PC-3 (cell line): Measurements from ENCODE around the gene HSFX2.
"Not testable (repeated sequence)": the region's sequence is repeated elsewhere in the genome, so short reads cannot be mapped to it uniquely, and the experiment has no call there.

Experiments
- EZH2 ChIP-seq: fragments of 300-600 bp; sonication (generic); IDR thresholded peaks from one replicate; pipeline ENCODE4 v1.6.1; 2017; ENCODE audit warnings: antibody characterized with exemption, mild to moderate bottlenecking, low read length; ENCODE audit not compliant: unreplicated experiment
- TF ChIP-seq, protein P1 (sequence below): fragments of 300-600 bp; sonication (generic); conservative IDR thresholded peaks from 2 replicates; pipeline ENCODE4 v1.5.1; 2017; ENCODE audit warnings: antibody characterized with exemption, low read depth, mild to moderate bottlenecking, low read length

DNA sequence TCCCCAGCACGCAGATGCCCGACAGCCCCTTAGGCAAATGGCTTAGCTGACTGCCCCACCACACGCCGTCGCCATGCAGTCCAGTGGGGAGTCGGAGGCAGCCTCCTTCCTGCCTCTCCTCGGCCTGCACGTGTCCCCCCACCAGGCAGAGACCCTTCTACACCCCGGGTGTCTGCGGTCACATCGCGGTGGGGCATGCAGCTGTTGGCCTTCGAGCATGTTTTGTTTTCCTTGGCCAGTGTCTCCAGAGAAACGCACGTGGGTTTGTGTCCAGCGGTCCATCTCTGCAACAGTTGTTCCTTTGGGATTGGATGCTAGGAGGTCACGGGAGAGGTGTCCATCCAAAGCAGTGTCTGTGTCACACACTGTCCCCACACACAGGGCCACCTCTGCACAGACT lies at the start of gene HSFX2:
- TF ChIP-seq EZH2 = not testable (repeated sequence)
- TF ChIP-seq, protein P1, sequence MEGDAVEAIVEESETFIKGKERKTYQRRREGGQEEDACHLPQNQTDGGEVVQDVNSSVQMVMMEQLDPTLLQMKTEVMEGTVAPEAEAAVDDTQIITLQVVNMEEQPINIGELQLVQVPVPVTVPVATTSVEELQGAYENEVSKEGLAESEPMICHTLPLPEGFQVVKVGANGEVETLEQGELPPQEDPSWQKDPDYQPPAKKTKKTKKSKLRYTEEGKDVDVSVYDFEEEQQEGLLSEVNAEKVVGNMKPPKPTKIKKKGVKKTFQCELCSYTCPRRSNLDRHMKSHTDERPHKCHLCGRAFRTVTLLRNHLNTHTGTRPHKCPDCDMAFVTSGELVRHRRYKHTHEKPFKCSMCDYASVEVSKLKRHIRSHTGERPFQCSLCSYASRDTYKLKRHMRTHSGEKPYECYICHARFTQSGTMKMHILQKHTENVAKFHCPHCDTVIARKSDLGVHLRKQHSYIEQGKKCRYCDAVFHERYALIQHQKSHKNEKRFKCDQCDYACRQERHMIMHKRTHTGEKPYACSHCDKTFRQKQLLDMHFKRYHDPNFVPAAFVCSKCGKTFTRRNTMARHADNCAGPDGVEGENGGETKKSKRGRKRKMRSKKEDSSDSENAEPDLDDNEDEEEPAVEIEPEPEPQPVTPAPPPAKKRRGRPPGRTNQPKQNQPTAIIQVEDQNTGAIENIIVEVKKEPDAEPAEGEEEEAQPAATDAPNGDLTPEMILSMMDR = not testable (repeated sequence)
